HepG2 (cell line): ENCODE results near the gene NKX2-3. TPM values are rescaled to one million over a fixed set of nuclear protein-coding genes. Genes with fewer than 3 reads are reported as not detected.
A peak's percentile ranks its signal among the peaks of the same experiment; 100 is the strongest.

ENCODE experiments used
- ATAC-seq: fragments of 200-7000 bp; cut with Tn5 transposase; 3 replicates; pipeline ENCODE4 v1.9.1; 2020; ENCODE audit warnings: mild to moderate bottlenecking, moderate library complexity
- BruUV-seq: library from RNA; stranded (reverse); fragments of 400-500 nt; replicated peaks from 2 replicates; lab custom pipeline; 2021; lab: Mats Ljungman, UMichigan
- CTCF ChIA-PET: fragments of 300-600 bp; formaldehyde crosslinking; extraction: SDS; loops from one replicate; lab custom pipeline; 2021; ENCODE audit warnings: low total read pairs, inconsistent platforms, low intra/inter-chr PET ratio; lab: Yijun Ruan, JAX
- POLR2A ChIA-PET: fragments of 350-600 bp; sonication (Branson Sonifier 250); formaldehyde crosslinking; loops from one replicate; lab custom pipeline; 2020; ENCODE audit warnings: antibody characterized with exemption, inconsistent platforms; lab: Yijun Ruan, JAX
- DNase-seq: peaks from one replicate; pipeline ENCODE4 v3.0.0-alpha.2; 2015; ENCODE audit warnings: low spot score
- FAIRE-seq: peaks from 3 replicates; lab custom pipeline; 2011; peaks lifted over from hg19 to GRCh38; lab: Jason Lieb, UNC
- H2AFZ ChIP-seq: one replicate; pipeline ENCODE4 v1.6.1; 2011; ENCODE audit warnings: low read length, inconsistent platforms
- H3K27ac ChIP-seq: fragments of 300-600 bp; 3 replicates; pipeline ENCODE4 v1.8.0; 2011; ENCODE audit warnings: mixed run types, mild to moderate bottlenecking, mixed read lengths, low read length, inconsistent platforms; ENCODE audit not compliant: insufficient read depth; ENCODE audit errors: extremely low read length
- H3K27me3 ChIP-seq, 2 experiments: fragments of 200-600 bp in 1 of 2; 2 replicates in 1 of 2; 3 replicates in 1 of 2; pipeline versions ENCODE4 v1.6.0 to v1.8.0; 2011; ENCODE audit warnings: low read length in 2 of 2, mild to moderate bottlenecking in 2 of 2, moderate library complexity in 2 of 2, inconsistent platforms in 1 of 2; ENCODE audit not compliant: insufficient read depth in 2 of 2, control insufficient read depth in 1 of 2
- H3K36me3 ChIP-seq, 2 experiments: fragments of 200-600 bp in 1 of 2; replicated peaks in 1 of 2; 2 replicates in 1 of 2; 3 replicates in 1 of 2; pipeline versions ENCODE4 v1.5.1 to v1.8.0; 2011; ENCODE audit warnings: low read length in 2 of 2, inconsistent platforms in 1 of 2; ENCODE audit not compliant: insufficient read depth in 2 of 2, control insufficient read depth in 1 of 2
- H3K4me1 ChIP-seq: 2 replicates; pipeline ENCODE4 v1.5.1; 2012; ENCODE audit warnings: low read length, inconsistent platforms; ENCODE audit not compliant: insufficient read depth
- H3K4me2 ChIP-seq: 2 replicates; pipeline ENCODE4 v1.6.0; 2011; ENCODE audit warnings: low read depth, low read length, inconsistent platforms
- H3K4me3 ChIP-seq, 3 experiments: fragments of 200-600 bp in 1 of 3; sonication (generic), shearing (Covaris generic) in 1 of 3; replicated peaks in 1 of 3; 2 replicates each; pipeline ENCODE4 v1.5.1; 2011 to 2016; ENCODE audit warnings: low read length in 3 of 3, inconsistent platforms in 2 of 3, low read depth in 2 of 3, mild to moderate bottlenecking in 2 of 3, control low read depth in 1 of 3, mixed read lengths in 1 of 3; ENCODE audit not compliant: insufficient read depth in 1 of 3
- H3K79me2 ChIP-seq: one replicate; pipeline ENCODE4 v1.6.1; 2011; ENCODE audit warnings: low read length, inconsistent platforms; ENCODE audit not compliant: insufficient read depth
- H3K9ac ChIP-seq: 2 replicates; pipeline ENCODE4 v1.6.0; 2011; ENCODE audit warnings: mild to moderate bottlenecking, low read depth, low read length, inconsistent platforms; ENCODE audit not compliant: insufficient read depth
- H3K9me3 ChIP-seq: 2 replicates; pipeline ENCODE4 v1.5.1; 2012; ENCODE audit warnings: mild to moderate bottlenecking, low read length
- H4K20me1 ChIP-seq: 2 replicates; pipeline ENCODE4 v1.6.0; 2011; ENCODE audit warnings: inconsistent platforms, mild to moderate bottlenecking, low read length, moderate library complexity; ENCODE audit not compliant: insufficient read depth
- AFF4 ChIP-seq: sonication (generic); formaldehyde crosslinking; IDR thresholded peaks from 2 replicates; pipeline ENCODE4 v1.4.0; 2020; ENCODE audit warnings: missing genetic modification reagents
- BCLAF1 ChIP-seq: fragments of 450-650 bp; IDR thresholded peaks from 2 replicates; pipeline ENCODE4 v1.6.1; 2017; ENCODE audit warnings: mild to moderate bottlenecking
- DBP ChIP-seq: sonication (generic); formaldehyde crosslinking; IDR thresholded peaks from 2 replicates; pipeline ENCODE4 v1.4.0; 2020; ENCODE audit warnings: missing genetic modification reagents; ENCODE audit errors: not compliant biosample characterization
- MAFK ChIP-seq, 2 experiments: IDR thresholded peaks in 1 of 2; conservative IDR thresholded peaks in 1 of 2; 2 replicates each; pipeline ENCODE4 v1.6.1; 2011; ENCODE audit warnings: improper control_type of control experiment in 2 of 2, low read length in 2 of 2
- PITX1 ChIP-seq: sonication (generic); formaldehyde crosslinking; IDR thresholded peaks from 2 replicates; pipeline ENCODE4 v1.5.1; 2020; ENCODE audit warnings: mild to moderate bottlenecking, missing genetic modification reagents
- ZC3H13 ChIP-seq: sonication (generic); formaldehyde crosslinking; IDR thresholded peaks from 2 replicates; pipeline ENCODE4 v1.8.1; 2023; ENCODE audit warnings: mild to moderate bottlenecking, missing genetic modification reagents, moderate library complexity
- ZKSCAN5 ChIP-seq: sonication (generic); formaldehyde crosslinking; IDR thresholded peaks from 2 replicates; pipeline ENCODE4 v1.5.1; 2020; ENCODE audit warnings: mild to moderate bottlenecking, missing genetic modification reagents
- ZNF263 ChIP-seq: sonication (generic); formaldehyde crosslinking; IDR thresholded peaks from 2 replicates; pipeline ENCODE4 v1.4.0; 2020; ENCODE audit warnings: missing genetic modification reagents
- ZNF317 ChIP-seq: sonication (generic); formaldehyde crosslinking; IDR thresholded peaks from 2 replicates; pipeline ENCODE4 v1.5.0; 2020; ENCODE audit warnings: mild to moderate bottlenecking, missing genetic modification reagents
- ZNF326 ChIP-seq: sonication (generic); formaldehyde crosslinking; IDR thresholded peaks from 2 replicates; pipeline ENCODE4 v1.4.0; 2020; ENCODE audit warnings: missing genetic modification reagents, borderline replicate concordance
- ZNF335 ChIP-seq: sonication (generic); formaldehyde crosslinking; IDR thresholded peaks from 2 replicates; pipeline ENCODE4 v1.4.0; 2020; ENCODE audit warnings: missing genetic modification reagents
- ZNF512B ChIP-seq: sonication (generic); formaldehyde crosslinking; IDR thresholded peaks from 2 replicates; pipeline ENCODE4 v1.5.1; 2020; ENCODE audit warnings: missing genetic modification reagents, mild to moderate bottlenecking, borderline replicate concordance
- WGBS: methylation state at CpG from one replicate; pipeline ENCODE4 v1.1.6; 2017; ENCODE audit warnings: low lambda C conversion rate; 5-methylcytosine and 5-hydroxymethylcytosine counted together
- in situ Hi-C: cut with HindIII; loops from 2 replicates; pipeline ENCODE4 v1.10.0; 2017; ENCODE audit warnings: low pct_unique_long_range_greater_than_20kb; ENCODE audit not compliant: extremely low pct_ligation_motif_present
- intact Hi-C: fragments of 100-400 bp; cut with micrococcal nuclease; formaldehyde crosslinking; loops from one replicate; pipeline ENCODE4 v1.10.0; 2022; ENCODE audit not compliant: unreplicated experiment
- polyA plus RNA-seq, 8 experiments: library from polyadenylated mRNA; depleted of rRNA in 3 of 8; stranded (reverse) in 7 of 8; unstranded in 1 of 8; fragments of >200 nt; fragmentation: Illumina TruSeq in 4 of 8; extraction: Trizol in 4 of 8; gene quantifications; 2 replicates each; pipeline versions ENCODE4 v1.2.1 to v1.2.3, GENCODE V29; 2011 to 2016; ENCODE audit warnings: low read depth in 4 of 8, missing spikeins in 1 of 8, mixed read lengths in 1 of 8; ENCODE audit not compliant: insufficient read depth in 1 of 8
- total RNA-seq, 5 experiments: library from RNA; depleted of rRNA; stranded (reverse); fragments of >200 nt; fragmentation: Illumina TruSeq; extraction: Trizol; gene quantifications; 2 replicates each; pipeline ENCODE4 v1.2.3, GENCODE V29; 2016; ENCODE audit warnings: low read depth in 1 of 5

NKX2-3 gene
- total and polyA plus RNA-seq, 2 of the 13 experiments (the other 11 are each of a cell fraction or from before 2014, with no cell fraction given): not detected

- Histone ChIP-seq H3K27ac (no peak overlapping the region), H3K9me3 (no peaks in the 10 kb centered on the region), H3K27me3 (peaks cover 1 to 12% of the 10 kb centered on the region in 2 experiments; a peak in 3 of 5 replicates), H3K79me2 (no peaks in the 10 kb centered on the region), H3K4me2 (0 out of 2 replicates have a peak overlapping the region, but pooled peaks have one; percentile 6), H2AFZ (no peak overlapping the region), H4K20me1 (no peaks in the 10 kb centered on the region), H3K4me3 (no peak overlapping the region), H3K36me3 (no peaks in the 10 kb centered on the region), H3K9ac (no peak overlapping the region), H3K4me1 (no peaks in the 10 kb centered on the region)
- ATAC-seq (peak; percentile 92), FAIRE-seq (peak; percentile 56), DNase-seq (peak; percentile 55)
- 15% methylated on average over 13 of the region's 13 CpGs for WGBS
- ChIA-PET CTCF (interaction anchor here (1.0 to 2.4 kb wide), 2 partner anchors 52 to 151 kb away, joined by 4 to 28 read pairs; no protein-coding TSS in a partner anchor), POLR2A (no interaction called here)
- in situ Hi-C loops: loop anchor here (5.0 kb wide), 1 partner anchor 52 kb away; no protein-coding TSS in a partner anchor
- intact Hi-C loops: loop anchor here (1.0 kb wide), 2 partner anchors 52 to 151 kb away; no protein-coding TSS in a partner anchor
- BruUV-seq: no TSS peak
- no peak for TF ChIP-seq BCLAF1
- TF ChIP-seq PITX1 (CRISPR knock-in tag): no peak
- TF ChIP-seq ZNF512B (CRISPR knock-in tag): no peak
- TF ChIP-seq ZNF335 (CRISPR knock-in tag): 0 out of 2 replicates have a peak, but pooled peaks have one; percentile 23
- no peak for TF ChIP-seq AFF4 (CRISPR knock-in tag)
- no peak for TF ChIP-seq ZNF326 (CRISPR knock-in tag)
- TF ChIP-seq ZKSCAN5 (CRISPR knock-in tag): no peak
- no peak for TF ChIP-seq ZC3H13 (CRISPR knock-in tag)
- TF ChIP-seq ZNF263: no peak
- no peak for TF ChIP-seq MAFK (conservative IDR thresholded peaks at IDR 0.05 in 1 of 2, IDR thresholded peaks at IDR 0.05 in 1 of 2; ENCODE audit: low read length in 2 of 2)
- TF ChIP-seq ZNF317: no peak
- TF ChIP-seq DBP (CRISPR knock-in tag): no peak
Observed at GRCh38 chr10:99560277-99561126, 27.8 kb downstream of the NKX2-3 start.
